Type B pancreatic cell (in vitro differentiated cells): ENCODE results near the gene STAT1. TPM values are rescaled to one million over a fixed set of nuclear protein-coding genes. Genes with fewer than 3 reads are reported as not detected.

Experiments
- DNase-seq: peaks from one replicate; pipeline ENCODE4 v3.0.0; 2021; ENCODE audit warnings: mixed read lengths; ENCODE audit not compliant: unreplicated experiment; ENCODE audit errors: extremely low spot score
- H3K27ac Mint-ChIP-seq: 2 replicates; pipeline ENCODE4 v1.8.0; 2021; ENCODE audit warnings: mild to moderate bottlenecking, mixed read lengths
- H3K27me3 Mint-ChIP-seq: 2 replicates; pipeline ENCODE4 v1.8.0; 2021; ENCODE audit warnings: mixed read lengths
- H3K36me3 Mint-ChIP-seq: 2 replicates; pipeline ENCODE4 v1.8.0; 2021; ENCODE audit warnings: mixed read lengths
- H3K4me1 Mint-ChIP-seq: one replicate; pipeline ENCODE4 v1.8.0; 2021; ENCODE audit warnings: mixed read lengths; ENCODE audit not compliant: unreplicated experiment
- H3K4me3 Mint-ChIP-seq: 2 replicates; pipeline ENCODE4 v1.8.0; 2021; ENCODE audit warnings: mild to moderate bottlenecking, mixed read lengths
- H3K9me3 Mint-ChIP-seq: 2 replicates; pipeline ENCODE4 v1.8.0; 2021; ENCODE audit warnings: mixed read lengths
- total RNA-seq: library from RNA; stranded (reverse); gene quantifications from 2 replicates; pipeline ENCODE4 v1.2.1, GENCODE V29; 2021; ENCODE audit warnings: low replicate concordance
- TF ChIP-seq, protein P1 (sequence below): fragments of 200-600 bp; sonication (generic); conservative IDR thresholded peaks from 2 replicates; pipeline ENCODE4 v1.5.0; 2021; ENCODE audit warnings: antibody characterized with exemption, mild to moderate bottlenecking

The STAT1 gene
- total RNA-seq, 1 donor from 2014 or later: 52.8 TPM

GRCh38 chr2:191012346-191012745 is 1.6 kb downstream of the STAT1 start:
- TF ChIP-seq, protein P1, sequence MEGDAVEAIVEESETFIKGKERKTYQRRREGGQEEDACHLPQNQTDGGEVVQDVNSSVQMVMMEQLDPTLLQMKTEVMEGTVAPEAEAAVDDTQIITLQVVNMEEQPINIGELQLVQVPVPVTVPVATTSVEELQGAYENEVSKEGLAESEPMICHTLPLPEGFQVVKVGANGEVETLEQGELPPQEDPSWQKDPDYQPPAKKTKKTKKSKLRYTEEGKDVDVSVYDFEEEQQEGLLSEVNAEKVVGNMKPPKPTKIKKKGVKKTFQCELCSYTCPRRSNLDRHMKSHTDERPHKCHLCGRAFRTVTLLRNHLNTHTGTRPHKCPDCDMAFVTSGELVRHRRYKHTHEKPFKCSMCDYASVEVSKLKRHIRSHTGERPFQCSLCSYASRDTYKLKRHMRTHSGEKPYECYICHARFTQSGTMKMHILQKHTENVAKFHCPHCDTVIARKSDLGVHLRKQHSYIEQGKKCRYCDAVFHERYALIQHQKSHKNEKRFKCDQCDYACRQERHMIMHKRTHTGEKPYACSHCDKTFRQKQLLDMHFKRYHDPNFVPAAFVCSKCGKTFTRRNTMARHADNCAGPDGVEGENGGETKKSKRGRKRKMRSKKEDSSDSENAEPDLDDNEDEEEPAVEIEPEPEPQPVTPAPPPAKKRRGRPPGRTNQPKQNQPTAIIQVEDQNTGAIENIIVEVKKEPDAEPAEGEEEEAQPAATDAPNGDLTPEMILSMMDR: no peak
- no peak overlapping the region for H3K27ac Mint-ChIP-seq
- DNase-seq: no peak
- H3K4me1 Mint-ChIP-seq: no peaks in the 10 kb centered on the region
- H3K4me3 Mint-ChIP-seq: no peak overlapping the region
- H3K9me3 Mint-ChIP-seq: no peaks in the 10 kb centered on the region
- peaks cover 9% of the 10 kb centered on the region for H3K27me3 Mint-ChIP-seq
- peaks cover 5% of the 10 kb centered on the region for H3K36me3 Mint-ChIP-seq

DNA sequence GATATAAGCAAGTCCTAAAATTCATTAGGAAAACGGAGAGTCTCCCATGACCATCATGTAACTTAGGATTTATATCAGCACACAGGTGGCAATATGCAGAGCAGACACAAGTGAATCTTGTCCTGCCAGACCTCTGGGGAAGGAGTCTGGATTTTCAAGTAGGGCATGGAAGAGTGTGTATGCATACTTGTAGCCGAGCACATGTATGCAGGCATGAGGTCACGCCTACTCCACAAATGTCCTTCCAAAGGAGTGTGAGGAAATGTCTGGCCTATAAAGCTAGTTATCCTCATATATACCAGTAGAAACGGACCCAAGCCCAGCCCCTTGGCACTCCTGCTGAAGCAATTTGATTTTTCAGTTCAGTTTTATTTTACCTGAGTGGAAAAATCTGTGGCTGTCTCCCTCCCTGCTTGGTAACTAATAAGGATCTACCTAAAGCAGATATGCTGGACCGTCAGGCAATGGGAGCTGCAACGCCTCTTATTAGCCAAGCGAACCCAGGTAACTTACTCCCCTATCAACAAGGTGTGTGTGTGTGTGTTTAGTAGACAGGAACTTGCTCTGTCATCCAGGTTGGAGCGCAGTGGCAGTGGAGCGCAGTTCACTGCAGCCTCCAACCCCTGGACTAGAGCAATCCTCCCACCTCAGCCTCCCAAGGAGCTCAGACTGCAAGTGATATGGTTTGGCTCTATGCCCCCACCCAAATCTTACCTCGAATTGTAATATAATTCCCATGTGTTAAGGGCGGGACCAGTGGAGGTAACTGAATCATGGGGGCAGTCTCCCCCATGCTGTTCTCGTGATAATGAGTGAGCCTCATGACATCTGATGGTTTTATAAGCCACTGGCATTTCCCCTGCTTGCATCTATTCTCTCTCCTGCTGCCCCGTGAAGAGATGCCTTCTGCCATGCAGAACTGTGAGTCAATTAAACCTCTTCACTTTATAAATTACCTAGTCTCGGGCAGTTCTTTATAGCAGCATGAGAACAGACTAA is 2.8 kb downstream of the STAT1 start:
- H3K4me1 Mint-ChIP-seq: no peaks in the 10 kb centered on the region
- H3K9me3 Mint-ChIP-seq: no peaks in the 10 kb centered on the region
- DNase-seq: no peak
- peaks cover 4% of the 10 kb centered on the region for H3K27me3 Mint-ChIP-seq
- TF ChIP-seq, protein P1: no peak
- no peak overlapping the region for H3K27ac Mint-ChIP-seq
- H3K36me3 Mint-ChIP-seq: peaks cover 13% of the 10 kb centered on the region
- H3K4me3 Mint-ChIP-seq: no peak overlapping the region

DNA sequence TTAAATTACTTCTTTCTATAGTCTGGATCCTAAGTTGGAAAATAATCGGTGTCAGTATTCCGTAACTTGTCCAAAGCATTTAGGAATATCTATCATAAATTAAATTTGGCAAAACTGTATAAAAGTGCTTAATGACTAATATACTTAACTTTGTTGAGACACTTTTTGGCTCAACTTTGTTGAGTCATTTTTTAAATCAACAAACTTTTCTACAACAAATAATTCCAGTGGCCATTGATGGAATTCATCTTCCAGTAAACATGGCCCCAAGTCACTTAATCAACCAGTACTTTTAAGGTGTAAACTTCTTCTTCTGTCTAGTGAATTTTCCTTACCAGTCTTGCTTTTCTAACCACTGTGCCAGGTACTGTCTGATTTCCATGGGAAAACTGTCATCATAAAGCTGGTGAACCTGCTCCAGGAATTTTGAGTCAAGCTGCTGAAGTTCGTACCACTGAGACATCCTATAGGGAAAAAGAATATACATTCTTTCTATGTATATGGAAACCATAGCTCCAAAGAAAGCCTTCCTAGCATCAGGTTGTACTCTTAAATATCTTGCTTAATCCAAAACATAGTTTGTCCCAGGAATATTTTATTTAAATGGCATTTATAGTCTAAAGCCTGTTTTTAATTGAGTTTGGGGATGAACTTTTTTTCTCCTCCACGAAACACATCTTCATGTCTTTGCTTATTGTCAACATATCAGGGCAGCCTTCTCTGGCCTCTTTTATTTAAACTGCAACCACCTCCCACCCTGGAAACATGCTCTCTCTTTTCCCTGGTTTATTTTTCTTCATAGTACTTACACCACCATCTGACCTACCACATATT is 4.2 kb downstream of the STAT1 start:
- no peak overlapping the region for H3K27ac Mint-ChIP-seq
- no peak overlapping the region for H3K4me3 Mint-ChIP-seq
- peaks cover 23% of the 10 kb centered on the region for H3K36me3 Mint-ChIP-seq
- no peaks in the 10 kb centered on the region for H3K4me1 Mint-ChIP-seq
- TF ChIP-seq, protein P1: no peak
- no peaks in the 10 kb centered on the region for H3K9me3 Mint-ChIP-seq
- DNase-seq: no peak
- H3K27me3 Mint-ChIP-seq: no peaks in the 10 kb centered on the region

GRCh38 chr2:191008286-191008685 is 5.7 kb downstream of the STAT1 start:
- Mint-ChIP-seq H3K36me3 (peaks cover 35% of the 10 kb centered on the region), H3K4me1 (no peaks in the 10 kb centered on the region), H3K27me3 (no peaks in the 10 kb centered on the region), H3K9me3 (no peaks in the 10 kb centered on the region), H3K27ac (no peak overlapping the region), H3K4me3 (no peak overlapping the region)
- TF ChIP-seq, protein P1: no peak
- DNase-seq: no peak

DNA sequence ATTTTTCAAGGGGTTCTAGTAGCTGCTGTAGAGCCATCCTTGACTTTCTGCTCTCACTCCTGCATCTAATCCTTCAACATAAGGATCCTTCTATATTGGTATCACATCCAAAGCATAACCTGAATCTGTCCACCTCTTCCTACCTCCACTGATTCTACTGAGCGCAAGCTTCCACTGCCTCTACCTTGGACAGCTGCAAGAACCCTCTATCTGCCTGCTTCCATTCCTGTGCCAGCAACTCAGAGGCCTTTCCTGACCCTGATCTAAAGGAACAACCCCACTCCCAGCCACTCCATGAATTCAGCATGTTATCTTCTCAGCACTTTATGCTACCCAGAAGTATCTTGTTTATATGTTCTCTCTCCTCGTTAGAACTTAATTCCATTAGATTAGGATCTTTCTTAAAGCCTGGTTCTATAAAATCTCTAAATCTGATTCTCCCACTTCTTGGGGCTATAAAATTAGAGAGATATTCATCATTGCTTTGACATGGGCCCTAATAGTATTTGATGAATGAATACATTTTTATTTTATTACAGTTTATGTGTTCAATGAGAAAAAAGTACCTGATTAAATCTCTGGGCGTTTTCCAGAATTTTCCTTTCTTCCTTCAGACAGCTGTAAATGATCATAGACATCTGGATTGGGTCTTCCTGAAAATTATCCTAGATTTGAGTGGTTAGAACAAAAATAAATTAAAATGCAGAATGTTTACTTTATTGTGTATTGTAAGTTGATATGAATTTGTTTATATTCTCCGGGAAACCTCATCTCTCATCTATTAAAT is 6.8 kb downstream of the STAT1 start:
- Mint-ChIP-seq H3K27me3 (no peaks in the 10 kb centered on the region), H3K4me1 (no peaks in the 10 kb centered on the region), H3K4me3 (no peak overlapping the region), H3K9me3 (no peaks in the 10 kb centered on the region), H3K27ac (no peak overlapping the region), H3K36me3 (peaks cover 43% of the 10 kb centered on the region)
- DNase-seq: no peak
- TF ChIP-seq, protein P1: no peak
